A549 (cell line): ENCODE data around the gene ZFYVE28.

Experiments
- CBX8 ChIP-seq: fragments of 200-600 bp; sonication (generic); IDR thresholded peaks from 2 replicates; pipeline ENCODE4 v1.6.1; 2016
- FOSL2 ChIP-seq, 2 experiments: fragments of 450-650 bp in 1 of 2; fragments of >200 bp in 1 of 2; sonication (Bioruptor Twin) in 1 of 2; formaldehyde crosslinking; IDR thresholded peaks; 2 replicates each; pipeline versions ENCODE4 v1.5.0 to v1.6.1; 2016 to 2020; ENCODE audit warnings: mild to moderate bottlenecking in 1 of 2, moderate library complexity in 1 of 2
- MYC ChIP-seq: IDR thresholded peaks from 2 replicates; pipeline ENCODE4 v1.6.1; 2012; ENCODE audit warnings: mild to moderate bottlenecking, inconsistent platforms, low read length, improper control_type of control experiment, borderline replicate concordance
- NFE2L2 ChIP-seq: fragments of 150-350 bp; conservative IDR thresholded peaks from 2 replicates; pipeline ENCODE4 v1.6.1; 2014; ENCODE audit warnings: low read length
- PHF8 ChIP-seq: fragments of 200-600 bp; sonication (generic); IDR thresholded peaks from 2 replicates; pipeline ENCODE4 v1.6.1; 2016; ENCODE audit warnings: low read depth, mild to moderate bottlenecking, antibody characterized with exemption, moderate library complexity, borderline replicate concordance
- POLR2A ChIP-seq: IDR thresholded peaks from 2 replicates; pipeline ENCODE4 v1.6.1; 2012; ENCODE audit warnings: mild to moderate bottlenecking, low read length
- POLR2AphosphoS2 ChIP-seq: conservative IDR thresholded peaks from 2 replicates; pipeline ENCODE4 v1.6.1; 2012; ENCODE audit warnings: low read length, improper control_type of control experiment, inconsistent platforms
- RAD21 ChIP-seq, 2 experiments: fragments of >200 bp in 1 of 2; sonication (Bioruptor Twin) in 1 of 2; formaldehyde crosslinking in 1 of 2; IDR thresholded peaks in 1 of 2; conservative IDR thresholded peaks in 1 of 2; 2 replicates in 1 of 2; 3 replicates in 1 of 2; pipeline ENCODE4 v1.6.1; 2012 to 2018; ENCODE audit warnings: inconsistent platforms in 1 of 2
- RFX5 ChIP-seq: fragments of 450-650 bp; IDR thresholded peaks from 2 replicates; pipeline ENCODE4 v1.7.1; 2014; ENCODE audit warnings: antibody characterized with exemption, mild to moderate bottlenecking, moderate library complexity
- SREBF2 ChIP-seq: fragments of 450-650 bp; IDR thresholded peaks from 2 replicates; pipeline ENCODE4 v1.6.1; 2014; ENCODE audit warnings: mild to moderate bottlenecking, moderate library complexity
- TP53 ChIP-seq: fragments of 250-450 bp; sonication (Bioruptor Pico); IDR thresholded peaks from 2 replicates; pipeline ENCODE4 v1.5.0; 2021; ENCODE audit warnings: mild to moderate bottlenecking, moderate library complexity
- TF ChIP-seq, protein P1 (sequence below): fragments of >200 bp; sonication (Bioruptor Twin); formaldehyde crosslinking; IDR thresholded peaks from 3 replicates; pipeline ENCODE4 v1.5.1; 2016
- TF ChIP-seq, protein P2 (sequence below): fragments of 200-600 bp; sonication (generic); IDR thresholded peaks from 2 replicates; pipeline ENCODE4 v1.6.1; 2016; ENCODE audit warnings: antibody characterized with exemption, mild to moderate bottlenecking, moderate library complexity
- TF ChIP-seq, protein P3 (sequence below): fragments of 450-650 bp; IDR thresholded peaks from 2 replicates; pipeline ENCODE4 v1.6.1; 2014; ENCODE audit warnings: antibody characterized with exemption

DNA sequence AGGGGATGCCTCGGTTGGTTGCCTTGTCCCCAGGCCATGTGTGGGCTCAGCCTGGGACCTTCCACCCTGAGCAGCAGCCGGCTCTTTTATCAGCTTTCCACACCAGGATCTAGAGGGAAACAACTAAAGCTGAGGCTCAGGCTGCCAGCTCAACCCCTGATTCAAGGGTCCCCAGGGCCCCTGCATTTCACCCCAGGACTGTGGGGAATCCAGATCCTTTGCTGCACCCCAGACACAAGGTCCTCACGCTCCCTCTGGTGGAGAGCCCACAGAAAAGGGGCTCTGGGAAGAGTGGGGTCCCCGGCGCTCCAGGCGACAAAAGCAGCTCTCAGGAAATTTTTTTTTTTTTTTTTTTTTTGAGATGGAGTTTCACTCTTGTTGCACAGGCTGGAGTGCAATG lies 64.3 kb downstream of the ZFYVE28 start:
- TF ChIP-seq CBX8: no peak
- TF ChIP-seq PHF8: no peak
- peak in 1 of 2 experiments; percentile 41; a peak in 2 of 5 replicates for TF ChIP-seq RAD21 (conservative IDR thresholded peaks at IDR 0.05 in 1 of 2, IDR thresholded peaks at IDR 0.05 in 1 of 2)
- TF ChIP-seq, protein P1, sequence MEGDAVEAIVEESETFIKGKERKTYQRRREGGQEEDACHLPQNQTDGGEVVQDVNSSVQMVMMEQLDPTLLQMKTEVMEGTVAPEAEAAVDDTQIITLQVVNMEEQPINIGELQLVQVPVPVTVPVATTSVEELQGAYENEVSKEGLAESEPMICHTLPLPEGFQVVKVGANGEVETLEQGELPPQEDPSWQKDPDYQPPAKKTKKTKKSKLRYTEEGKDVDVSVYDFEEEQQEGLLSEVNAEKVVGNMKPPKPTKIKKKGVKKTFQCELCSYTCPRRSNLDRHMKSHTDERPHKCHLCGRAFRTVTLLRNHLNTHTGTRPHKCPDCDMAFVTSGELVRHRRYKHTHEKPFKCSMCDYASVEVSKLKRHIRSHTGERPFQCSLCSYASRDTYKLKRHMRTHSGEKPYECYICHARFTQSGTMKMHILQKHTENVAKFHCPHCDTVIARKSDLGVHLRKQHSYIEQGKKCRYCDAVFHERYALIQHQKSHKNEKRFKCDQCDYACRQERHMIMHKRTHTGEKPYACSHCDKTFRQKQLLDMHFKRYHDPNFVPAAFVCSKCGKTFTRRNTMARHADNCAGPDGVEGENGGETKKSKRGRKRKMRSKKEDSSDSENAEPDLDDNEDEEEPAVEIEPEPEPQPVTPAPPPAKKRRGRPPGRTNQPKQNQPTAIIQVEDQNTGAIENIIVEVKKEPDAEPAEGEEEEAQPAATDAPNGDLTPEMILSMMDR: no peak
- TF ChIP-seq, protein P2, sequence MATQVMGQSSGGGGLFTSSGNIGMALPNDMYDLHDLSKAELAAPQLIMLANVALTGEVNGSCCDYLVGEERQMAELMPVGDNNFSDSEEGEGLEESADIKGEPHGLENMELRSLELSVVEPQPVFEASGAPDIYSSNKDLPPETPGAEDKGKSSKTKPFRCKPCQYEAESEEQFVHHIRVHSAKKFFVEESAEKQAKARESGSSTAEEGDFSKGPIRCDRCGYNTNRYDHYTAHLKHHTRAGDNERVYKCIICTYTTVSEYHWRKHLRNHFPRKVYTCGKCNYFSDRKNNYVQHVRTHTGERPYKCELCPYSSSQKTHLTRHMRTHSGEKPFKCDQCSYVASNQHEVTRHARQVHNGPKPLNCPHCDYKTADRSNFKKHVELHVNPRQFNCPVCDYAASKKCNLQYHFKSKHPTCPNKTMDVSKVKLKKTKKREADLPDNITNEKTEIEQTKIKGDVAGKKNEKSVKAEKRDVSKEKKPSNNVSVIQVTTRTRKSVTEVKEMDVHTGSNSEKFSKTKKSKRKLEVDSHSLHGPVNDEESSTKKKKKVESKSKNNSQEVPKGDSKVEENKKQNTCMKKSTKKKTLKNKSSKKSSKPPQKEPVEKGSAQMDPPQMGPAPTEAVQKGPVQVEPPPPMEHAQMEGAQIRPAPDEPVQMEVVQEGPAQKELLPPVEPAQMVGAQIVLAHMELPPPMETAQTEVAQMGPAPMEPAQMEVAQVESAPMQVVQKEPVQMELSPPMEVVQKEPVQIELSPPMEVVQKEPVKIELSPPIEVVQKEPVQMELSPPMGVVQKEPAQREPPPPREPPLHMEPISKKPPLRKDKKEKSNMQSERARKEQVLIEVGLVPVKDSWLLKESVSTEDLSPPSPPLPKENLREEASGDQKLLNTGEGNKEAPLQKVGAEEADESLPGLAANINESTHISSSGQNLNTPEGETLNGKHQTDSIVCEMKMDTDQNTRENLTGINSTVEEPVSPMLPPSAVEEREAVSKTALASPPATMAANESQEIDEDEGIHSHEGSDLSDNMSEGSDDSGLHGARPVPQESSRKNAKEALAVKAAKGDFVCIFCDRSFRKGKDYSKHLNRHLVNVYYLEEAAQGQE: no peak
- no peak for TF ChIP-seq SREBF2
- no peak for TF ChIP-seq TP53 (CRISPR knock-in tag)
- no peak for TF ChIP-seq MYC
- TF ChIP-seq POLR2A: no peak
- TF ChIP-seq RFX5: no peak
- no peak for TF ChIP-seq NFE2L2
- no peak for TF ChIP-seq POLR2AphosphoS2
- TF ChIP-seq, protein P3, sequence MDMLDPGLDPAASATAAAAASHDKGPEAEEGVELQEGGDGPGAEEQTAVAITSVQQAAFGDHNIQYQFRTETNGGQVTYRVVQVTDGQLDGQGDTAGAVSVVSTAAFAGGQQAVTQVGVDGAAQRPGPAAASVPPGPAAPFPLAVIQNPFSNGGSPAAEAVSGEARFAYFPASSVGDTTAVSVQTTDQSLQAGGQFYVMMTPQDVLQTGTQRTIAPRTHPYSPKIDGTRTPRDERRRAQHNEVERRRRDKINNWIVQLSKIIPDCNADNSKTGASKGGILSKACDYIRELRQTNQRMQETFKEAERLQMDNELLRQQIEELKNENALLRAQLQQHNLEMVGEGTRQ: no peak
- no peak for TF ChIP-seq FOSL2 (IDR thresholded peaks at IDR 0.05)
- TF ChIP-seq FOSL2 (CRISPR knock-in tag; IDR thresholded peaks at IDR 0.05): no peak
